Colonic mucosa (tissue), 4 donors: ENCODE measurements around the gene TAF15. TPM values are rescaled to one million over a fixed set of nuclear protein-coding genes. Genes with fewer than 3 reads are reported as not detected.
A peak's percentile ranks its signal among the peaks of the same experiment; 100 is the strongest.

Source experiments
- DNase-seq: peaks from one replicate; pipeline ENCODE4 v3.0.0-alpha.2; 2020
- H3K27ac ChIP-seq: fragments of 200-600 bp; one replicate; pipeline ENCODE4 v1.8.0; 2021
- H3K27me3 ChIP-seq: fragments of 200-600 bp; one replicate; pipeline ENCODE4 v1.8.0; 2021
- H3K36me3 ChIP-seq: fragments of 200-600 bp; one replicate; pipeline ENCODE4 v1.8.0; 2021
- H3K4me1 ChIP-seq: fragments of 200-600 bp; one replicate; pipeline ENCODE4 v1.8.0; 2021; ENCODE audit warnings: mild to moderate bottlenecking
- H3K4me3 ChIP-seq: fragments of 200-600 bp; one replicate; pipeline ENCODE4 v1.8.0; 2021
- H3K9ac ChIP-seq, 2 donors: one replicate each; pipeline ENCODE4 v1.7.0; 2013; ENCODE audit warnings: control low read depth in 2 of 2, low read depth in 2 of 2, low read length in 2 of 2
- H3K9me3 ChIP-seq: fragments of 200-600 bp; one replicate; pipeline ENCODE4 v1.8.0; 2021
- intact Hi-C: fragments of 100-400 bp; cut with DNase I; formaldehyde crosslinking; loops from one replicate; pipeline ENCODE4 v1.14.1; 2022
- total RNA-seq, 2 donors: library from RNA; stranded (reverse); fragmentation: NEBNext Ultra II Directional in 1 of 2; extraction: Animal tissue kit (Norgen Biotek cat#: 25700) in 1 of 2; gene quantifications; one replicate each; pipeline ENCODE4 v1.2.1, GENCODE V29; 2021
- TF ChIP-seq, protein P1 (sequence below): fragments of 200-600 bp; IDR thresholded peaks from one replicate; pipeline ENCODE4 v1.8.0; 2022; ENCODE audit warnings: antibody characterized with exemption, mild to moderate bottlenecking
- donor health status: healthy.
- donor health status: DM: no; HTN: no; CAD: no.
- donor health status: DM: no; HTN: no; CAD: no.

The TAF15 gene
- total RNA-seq, 2 donors from 2014 or later: 132 to 218 TPM

DNA sequence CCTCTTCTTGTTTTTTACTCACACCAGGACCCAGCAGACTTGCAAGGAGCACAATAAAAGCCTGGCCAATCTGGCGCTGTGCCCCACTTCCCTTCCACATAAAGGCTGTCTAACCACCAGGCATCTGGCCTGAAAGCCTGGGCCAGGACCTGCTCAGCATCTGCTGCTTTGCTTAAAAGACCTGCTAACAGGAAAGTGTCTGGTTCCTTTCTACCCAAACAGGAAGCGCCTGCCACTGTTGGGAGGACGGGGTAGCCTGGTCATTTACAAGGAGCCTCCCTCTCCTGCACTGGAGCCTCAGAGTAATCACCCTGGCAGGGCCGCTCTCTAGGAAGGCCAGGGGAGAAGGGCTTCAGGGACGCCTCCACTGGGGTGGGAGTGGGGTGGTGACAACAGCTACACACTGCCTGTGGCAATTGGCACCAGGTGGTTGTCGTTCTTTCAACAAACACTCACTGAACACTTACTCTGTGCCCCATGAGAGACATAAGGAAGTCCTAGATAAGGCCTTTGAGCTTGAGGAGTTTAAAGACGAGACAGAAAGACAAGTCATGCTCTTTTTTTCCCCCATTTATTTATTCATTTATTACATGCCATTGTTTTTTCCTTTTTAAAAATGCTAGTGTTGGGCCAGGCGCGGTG is 7.6 kb upstream of the TAF15 start:
- no peaks in the 10 kb centered on the region for H3K36me3 ChIP-seq
- H3K9ac ChIP-seq: peak overlapping the region in 1 of 2 donors; percentile 38
- TF ChIP-seq, protein P1, sequence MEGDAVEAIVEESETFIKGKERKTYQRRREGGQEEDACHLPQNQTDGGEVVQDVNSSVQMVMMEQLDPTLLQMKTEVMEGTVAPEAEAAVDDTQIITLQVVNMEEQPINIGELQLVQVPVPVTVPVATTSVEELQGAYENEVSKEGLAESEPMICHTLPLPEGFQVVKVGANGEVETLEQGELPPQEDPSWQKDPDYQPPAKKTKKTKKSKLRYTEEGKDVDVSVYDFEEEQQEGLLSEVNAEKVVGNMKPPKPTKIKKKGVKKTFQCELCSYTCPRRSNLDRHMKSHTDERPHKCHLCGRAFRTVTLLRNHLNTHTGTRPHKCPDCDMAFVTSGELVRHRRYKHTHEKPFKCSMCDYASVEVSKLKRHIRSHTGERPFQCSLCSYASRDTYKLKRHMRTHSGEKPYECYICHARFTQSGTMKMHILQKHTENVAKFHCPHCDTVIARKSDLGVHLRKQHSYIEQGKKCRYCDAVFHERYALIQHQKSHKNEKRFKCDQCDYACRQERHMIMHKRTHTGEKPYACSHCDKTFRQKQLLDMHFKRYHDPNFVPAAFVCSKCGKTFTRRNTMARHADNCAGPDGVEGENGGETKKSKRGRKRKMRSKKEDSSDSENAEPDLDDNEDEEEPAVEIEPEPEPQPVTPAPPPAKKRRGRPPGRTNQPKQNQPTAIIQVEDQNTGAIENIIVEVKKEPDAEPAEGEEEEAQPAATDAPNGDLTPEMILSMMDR: no peak
- intact Hi-C loops: no loop called here
- H3K27me3 ChIP-seq: no peaks in the 10 kb centered on the region
- no peak overlapping the region for H3K4me3 ChIP-seq
- DNase-seq: peak; percentile 81
- H3K27ac ChIP-seq: peak overlapping the region; percentile 71
- no peaks in the 10 kb centered on the region for H3K9me3 ChIP-seq
- peaks cover 13% of the 10 kb centered on the region for H3K4me1 ChIP-seq

DNA sequence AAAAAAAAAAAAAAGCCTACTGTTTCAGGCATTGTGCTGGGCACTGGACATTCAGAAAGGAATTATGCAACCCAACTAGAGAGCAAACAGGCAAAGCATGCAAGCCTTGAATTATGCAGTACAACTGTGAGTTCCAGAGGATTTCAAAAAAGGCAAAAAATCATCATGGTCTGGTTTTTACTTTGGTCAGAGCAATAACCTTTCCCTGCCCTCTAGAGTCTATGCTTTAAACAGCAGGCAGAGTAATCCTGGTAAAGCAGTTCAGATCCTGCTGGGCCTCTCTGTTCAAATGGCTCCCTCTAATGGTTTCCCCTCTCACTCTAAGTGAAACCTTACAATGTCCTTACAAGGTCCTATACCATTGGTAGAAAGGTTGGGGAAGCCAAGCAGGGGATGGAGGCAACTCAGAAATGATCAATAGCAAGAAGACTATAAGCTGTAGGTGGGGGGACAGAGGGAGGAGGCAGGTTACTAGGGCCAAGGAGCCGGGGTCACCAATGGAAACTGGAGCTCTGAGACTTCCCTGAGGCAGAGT is 4.6 kb upstream of the TAF15 start:
- H3K27ac ChIP-seq: no peak overlapping the region
- H3K9ac ChIP-seq: no peak overlapping the region
- intact Hi-C loops: loop anchor here (1.0 kb wide), 1 partner anchor 40 kb away; no protein-coding TSS in a partner anchor
- TF ChIP-seq, protein P1: peak; percentile 86
- peaks cover 19% of the 10 kb centered on the region for H3K4me1 ChIP-seq
- no peak overlapping the region for H3K4me3 ChIP-seq
- peak; percentile 67 for DNase-seq
- no peaks in the 10 kb centered on the region for H3K27me3 ChIP-seq
- H3K9me3 ChIP-seq: no peaks in the 10 kb centered on the region
- H3K36me3 ChIP-seq: no peaks in the 10 kb centered on the region

DNA sequence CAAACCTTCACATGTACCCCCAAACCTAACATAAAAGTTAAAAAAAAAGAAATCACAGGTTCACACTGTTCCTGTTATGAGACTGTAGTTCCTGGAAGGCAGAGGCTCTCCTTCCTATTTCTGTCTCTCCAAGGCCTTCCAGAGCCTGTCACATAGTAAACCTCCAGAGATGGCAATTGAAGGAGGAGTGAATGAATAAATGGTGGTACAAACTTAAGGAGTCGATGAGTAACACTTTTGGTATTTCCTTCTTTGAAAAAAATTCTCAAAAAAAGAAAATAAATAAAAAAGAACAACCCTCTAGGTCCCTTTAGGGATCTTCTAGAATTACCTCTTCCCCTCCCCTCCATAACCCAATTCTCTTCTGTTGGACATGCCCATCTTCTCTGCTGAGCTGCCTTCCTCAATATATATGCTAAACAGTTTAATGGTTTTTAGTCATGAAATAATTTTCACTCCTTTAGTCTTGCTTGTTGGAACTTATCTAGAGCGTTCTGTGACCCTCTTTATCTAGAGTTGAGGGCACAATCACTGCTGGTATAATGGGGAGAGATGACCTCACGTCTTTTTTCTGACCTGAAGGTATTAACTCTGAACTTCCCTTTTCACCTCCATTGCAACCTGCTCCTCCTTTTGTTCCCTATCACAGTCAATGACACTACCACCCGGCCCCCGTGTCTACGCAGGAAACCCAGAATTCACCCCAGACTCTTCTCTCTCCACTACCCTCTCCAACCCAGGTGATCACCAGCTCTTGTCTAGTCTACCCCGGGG is 1.7 kb upstream of the TAF15 start:
- H3K27me3 ChIP-seq: no peaks in the 10 kb centered on the region
- no peak overlapping the region for H3K27ac ChIP-seq
- H3K9ac ChIP-seq: no peak overlapping the region
- intact Hi-C loops: no loop called here
- H3K4me3 ChIP-seq: no peak overlapping the region
- no peak for DNase-seq
- H3K36me3 ChIP-seq: no peaks in the 10 kb centered on the region
- H3K4me1 ChIP-seq: peaks cover 14% of the 10 kb centered on the region
- TF ChIP-seq, protein P1: no peak
- no peaks in the 10 kb centered on the region for H3K9me3 ChIP-seq

DNA sequence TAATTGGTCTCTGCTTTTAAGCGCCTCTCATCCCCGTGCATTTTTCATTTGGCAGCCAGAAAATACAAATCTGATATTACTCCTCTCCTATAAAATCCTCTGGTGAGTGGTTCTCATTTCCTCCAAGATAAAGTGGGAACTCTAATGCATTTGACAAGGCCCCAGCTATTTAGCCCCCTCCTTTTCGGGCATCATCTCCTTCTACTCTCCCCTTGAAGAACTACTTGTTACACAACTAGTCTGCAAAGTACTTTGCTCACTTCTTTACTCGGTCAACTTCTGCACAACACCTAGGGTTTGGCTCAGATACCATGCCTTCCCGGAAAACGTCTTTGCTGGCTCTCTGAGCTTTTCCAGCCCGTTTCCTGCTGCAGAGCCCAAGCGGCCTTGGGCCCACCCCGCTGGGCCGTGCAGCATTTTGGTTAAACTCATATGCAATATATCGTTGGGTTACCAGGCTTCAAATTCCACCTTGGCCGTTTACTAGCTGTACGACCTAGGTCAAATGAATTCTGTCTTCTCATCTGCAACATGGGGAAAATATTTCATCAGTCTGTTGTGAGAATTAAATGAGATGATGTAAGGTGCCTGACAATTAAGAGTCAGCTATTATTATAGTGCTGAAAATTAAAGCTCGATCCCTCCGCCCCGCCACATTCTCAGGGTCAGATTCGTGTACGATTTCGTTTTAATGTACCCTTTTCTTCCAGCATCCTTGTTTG is 883 bp upstream of the TAF15 start:
- Histone ChIP-seq H3K4me3 (peak overlapping the region; percentile 82), H3K9me3 (no peaks in the 10 kb centered on the region), H3K27ac (peak overlapping the region; percentile 84), H3K4me1 (peaks cover 14% of the 10 kb centered on the region), H3K27me3 (no peaks in the 10 kb centered on the region), H3K36me3 (no peaks in the 10 kb centered on the region), H3K9ac (peak overlapping the region in 1 of 2 donors; percentile 86)
- TF ChIP-seq, protein P1: no peak
- intact Hi-C loops: no loop called here
- DNase-seq: no peak

DNA sequence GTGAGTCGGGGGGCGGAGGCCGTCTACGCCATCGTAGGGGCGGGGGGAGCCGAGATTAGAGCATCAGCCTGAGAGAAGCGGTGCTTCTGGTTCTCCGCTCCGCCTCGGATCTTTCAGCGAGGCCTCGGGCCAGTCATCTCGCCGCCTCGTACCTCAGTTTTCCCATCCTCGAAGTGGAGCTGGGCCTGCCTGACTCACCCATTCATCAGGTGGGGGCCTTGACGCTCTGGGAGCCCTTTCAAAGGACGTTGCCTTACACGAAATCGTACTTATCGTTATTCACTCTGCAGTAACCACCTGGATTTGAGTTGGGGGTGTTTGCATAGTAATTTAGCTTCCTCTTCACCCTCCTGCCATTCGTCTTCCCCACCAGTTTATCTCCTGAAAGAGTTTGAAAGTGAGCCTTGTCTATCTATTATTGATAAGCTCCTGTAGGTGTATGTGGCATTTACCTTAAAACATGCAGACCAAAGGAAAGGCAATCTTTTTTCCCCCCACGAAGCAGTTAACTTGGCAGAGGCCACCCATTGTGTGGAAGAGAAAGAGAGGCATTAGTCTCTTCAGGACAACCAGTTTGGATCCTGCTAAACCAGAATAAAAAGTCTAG is 674 bp downstream of the TAF15 start:
- Histone ChIP-seq H3K27me3 (no peaks in the 10 kb centered on the region), H3K9ac (peak overlapping the region; percentile 86 to 92), H3K9me3 (no peaks in the 10 kb centered on the region), H3K36me3 (no peaks in the 10 kb centered on the region), H3K27ac (peak overlapping the region; percentile 84), H3K4me3 (peak overlapping the region; percentile 82), H3K4me1 (peaks cover 14% of the 10 kb centered on the region)
- no peak for DNase-seq
- TF ChIP-seq, protein P1: no peak
- intact Hi-C loops: no loop called here
